Thyroid gland (tissue), 4 donors: Measurements from ENCODE around the gene B4GALT5. TPM values are rescaled to one million over a fixed set of nuclear protein-coding genes. Genes with fewer than 3 reads are reported as not detected.
"Not testable (repeated sequence)": the region's sequence is repeated elsewhere in the genome, so short reads cannot be mapped to it uniquely, and the experiment has no call there.

Experiments
- DNase-seq, 2 donors: peaks; one replicate each; pipeline ENCODE4 v3.0.0-alpha.2; 2019
- H3K27ac ChIP-seq, 3 donors: fragments of 200-600 bp; sonication (generic); 1 replicate in 2 of 3; 2 replicates in 1 of 3; pipeline ENCODE4 v1.5.1; 2016 to 2019; ENCODE audit warnings: mild to moderate bottlenecking in 1 of 3, moderate library complexity in 1 of 3
- H3K27me3 ChIP-seq: fragments of 200-600 bp; sonication (generic); one replicate; pipeline ENCODE4 v1.5.1; 2019
- H3K36me3 ChIP-seq, 2 donors: fragments of 200-600 bp; sonication (generic); one replicate each; pipeline ENCODE4 v1.5.1; 2016 to 2019
- H3K4me1 ChIP-seq, 2 donors: fragments of 200-600 bp; sonication (generic); one replicate each; pipeline ENCODE4 v1.5.1; 2017 to 2019
- H3K4me3 ChIP-seq, 3 donors: fragments of 200-600 bp; sonication (generic); replicated peaks in 1 of 3; 1 replicate in 2 of 3; 2 replicates in 1 of 3; pipeline ENCODE4 v1.5.1; 2016; ENCODE audit warnings: mild to moderate bottlenecking in 1 of 3
- H3K9me3 ChIP-seq: fragments of 200-600 bp; sonication (generic); one replicate; pipeline ENCODE4 v1.5.1; 2017
- POLR2A ChIP-seq, 2 donors: fragments of 450-650 bp; IDR thresholded peaks; one replicate each; pipeline ENCODE4 v1.6.1; 2017; ENCODE audit warnings: antibody characterized with exemption in 2 of 2, mild to moderate bottlenecking in 2 of 2, moderate library complexity in 1 of 2
- WGBS, 2 donors: methylation state at CpG; one replicate each; pipeline ENCODE4 v1.1.5; 2017; 5-methylcytosine and 5-hydroxymethylcytosine counted together
- intact Hi-C: fragments of 100-400 bp; cut with DNase I; formaldehyde crosslinking; loops from one replicate; pipeline ENCODE4 v1.15.1; 2023
- total RNA-seq, 4 donors: library from RNA; depleted of rRNA; stranded (reverse); fragments of >200 nt; gene quantifications; one replicate each; pipeline ENCODE4 v1.2.3, GENCODE V29; 2016
- TF ChIP-seq, protein P1 (sequence below), 6 experiments: fragments of 200-600 bp in 3 of 6; fragments of 450-650 bp in 3 of 6; sonication (generic) in 3 of 6; IDR thresholded peaks; one replicate each; pipeline ENCODE4 v1.5.1; 2016 to 2019; ENCODE audit warnings: antibody characterized with exemption in 6 of 6, mild to moderate bottlenecking in 2 of 6, inconsistent platforms in 1 of 6, moderate library complexity in 1 of 6

The B4GALT5 gene, protein sequence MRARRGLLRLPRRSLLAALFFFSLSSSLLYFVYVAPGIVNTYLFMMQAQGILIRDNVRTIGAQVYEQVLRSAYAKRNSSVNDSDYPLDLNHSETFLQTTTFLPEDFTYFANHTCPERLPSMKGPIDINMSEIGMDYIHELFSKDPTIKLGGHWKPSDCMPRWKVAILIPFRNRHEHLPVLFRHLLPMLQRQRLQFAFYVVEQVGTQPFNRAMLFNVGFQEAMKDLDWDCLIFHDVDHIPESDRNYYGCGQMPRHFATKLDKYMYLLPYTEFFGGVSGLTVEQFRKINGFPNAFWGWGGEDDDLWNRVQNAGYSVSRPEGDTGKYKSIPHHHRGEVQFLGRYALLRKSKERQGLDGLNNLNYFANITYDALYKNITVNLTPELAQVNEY
- 10 to 100 TPM; 11.5 to 22.2 (median 17.6) TPM for total RNA-seq

DNA sequence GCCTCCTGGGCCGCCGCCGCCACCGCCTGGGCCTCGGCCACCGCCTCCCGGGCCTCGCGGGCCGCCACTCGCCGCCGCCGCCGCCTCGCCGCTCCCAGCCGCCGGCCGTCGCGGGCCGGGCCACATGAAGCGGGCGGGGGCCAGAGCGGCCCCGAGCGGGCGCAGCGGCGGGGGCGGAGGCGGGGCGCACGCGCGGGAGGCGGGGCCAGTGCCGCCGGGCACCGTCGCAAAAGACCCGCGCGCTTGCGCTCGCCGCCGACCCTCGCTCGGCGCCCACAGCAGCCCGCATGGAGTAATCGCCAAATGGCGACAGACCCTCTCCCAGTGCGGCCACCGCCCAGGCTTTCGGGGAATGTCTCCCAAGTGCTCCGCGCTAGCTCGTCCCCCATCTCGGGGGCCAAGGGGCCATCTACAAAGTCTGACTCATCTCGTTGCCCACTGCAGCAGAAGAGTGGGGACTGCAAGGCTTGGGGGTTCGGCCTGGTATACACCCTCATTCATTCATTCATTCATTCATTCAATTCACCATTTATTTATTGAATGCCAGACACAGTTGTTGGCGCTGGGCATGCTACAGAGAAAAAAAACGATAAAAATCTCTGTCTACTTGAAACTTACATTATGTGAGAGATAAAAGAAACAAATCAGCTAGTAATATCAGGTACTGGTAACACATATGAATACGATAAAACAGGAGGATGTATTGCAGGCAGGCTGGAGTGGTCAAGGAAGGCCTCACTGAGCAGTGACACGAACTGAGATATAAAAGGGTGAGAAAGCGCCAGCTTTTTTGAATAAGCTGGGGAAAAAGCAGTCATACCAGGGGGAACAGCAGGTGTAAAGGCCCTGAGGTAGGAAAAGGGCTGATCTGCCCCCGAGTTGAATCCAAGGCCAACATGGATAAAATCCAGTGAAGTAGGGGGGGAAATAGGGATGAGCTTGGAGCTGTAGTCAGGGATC lies at the start of gene B4GALT5:
B4GALT5 (minus strand) TSS at position 126 of the 960 bp plus-strand sequence. CDS start 188 bp downstream, outside the sequence.
- Histone ChIP-seq H3K27me3 (no peaks in the 10 kb centered on the region), H3K9me3 (no peaks in the 10 kb centered on the region), H3K4me3 (peak within 1 kb of the TSS; percentile 48 to 94 (median 75)), H3K36me3 (no peaks in the 10 kb centered on the region), H3K4me1 (peaks cover 14 to 18% of the 10 kb centered on the region in 2 donors), H3K27ac (peak within 1 kb of the TSS; percentile 56 to 82 (median 74))
- TF ChIP-seq, protein P1, sequence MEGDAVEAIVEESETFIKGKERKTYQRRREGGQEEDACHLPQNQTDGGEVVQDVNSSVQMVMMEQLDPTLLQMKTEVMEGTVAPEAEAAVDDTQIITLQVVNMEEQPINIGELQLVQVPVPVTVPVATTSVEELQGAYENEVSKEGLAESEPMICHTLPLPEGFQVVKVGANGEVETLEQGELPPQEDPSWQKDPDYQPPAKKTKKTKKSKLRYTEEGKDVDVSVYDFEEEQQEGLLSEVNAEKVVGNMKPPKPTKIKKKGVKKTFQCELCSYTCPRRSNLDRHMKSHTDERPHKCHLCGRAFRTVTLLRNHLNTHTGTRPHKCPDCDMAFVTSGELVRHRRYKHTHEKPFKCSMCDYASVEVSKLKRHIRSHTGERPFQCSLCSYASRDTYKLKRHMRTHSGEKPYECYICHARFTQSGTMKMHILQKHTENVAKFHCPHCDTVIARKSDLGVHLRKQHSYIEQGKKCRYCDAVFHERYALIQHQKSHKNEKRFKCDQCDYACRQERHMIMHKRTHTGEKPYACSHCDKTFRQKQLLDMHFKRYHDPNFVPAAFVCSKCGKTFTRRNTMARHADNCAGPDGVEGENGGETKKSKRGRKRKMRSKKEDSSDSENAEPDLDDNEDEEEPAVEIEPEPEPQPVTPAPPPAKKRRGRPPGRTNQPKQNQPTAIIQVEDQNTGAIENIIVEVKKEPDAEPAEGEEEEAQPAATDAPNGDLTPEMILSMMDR (IDR thresholded peaks at IDR 0.05): no peak
- TF ChIP-seq POLR2A (IDR thresholded peaks at IDR 0.05): peak in 1 of 2 donors; percentile 77
- DNase-seq: peak; percentile 72 to 75
- intact Hi-C loops: loop anchor here (5.0 to 10.0 kb wide), 2 partner anchors 89 to 108 kb away; no protein-coding TSS in a partner anchor
- 18 to 33% methylated on average over 8 to 17 of the region's 70 CpGs for WGBS, 2 donors

DNA sequence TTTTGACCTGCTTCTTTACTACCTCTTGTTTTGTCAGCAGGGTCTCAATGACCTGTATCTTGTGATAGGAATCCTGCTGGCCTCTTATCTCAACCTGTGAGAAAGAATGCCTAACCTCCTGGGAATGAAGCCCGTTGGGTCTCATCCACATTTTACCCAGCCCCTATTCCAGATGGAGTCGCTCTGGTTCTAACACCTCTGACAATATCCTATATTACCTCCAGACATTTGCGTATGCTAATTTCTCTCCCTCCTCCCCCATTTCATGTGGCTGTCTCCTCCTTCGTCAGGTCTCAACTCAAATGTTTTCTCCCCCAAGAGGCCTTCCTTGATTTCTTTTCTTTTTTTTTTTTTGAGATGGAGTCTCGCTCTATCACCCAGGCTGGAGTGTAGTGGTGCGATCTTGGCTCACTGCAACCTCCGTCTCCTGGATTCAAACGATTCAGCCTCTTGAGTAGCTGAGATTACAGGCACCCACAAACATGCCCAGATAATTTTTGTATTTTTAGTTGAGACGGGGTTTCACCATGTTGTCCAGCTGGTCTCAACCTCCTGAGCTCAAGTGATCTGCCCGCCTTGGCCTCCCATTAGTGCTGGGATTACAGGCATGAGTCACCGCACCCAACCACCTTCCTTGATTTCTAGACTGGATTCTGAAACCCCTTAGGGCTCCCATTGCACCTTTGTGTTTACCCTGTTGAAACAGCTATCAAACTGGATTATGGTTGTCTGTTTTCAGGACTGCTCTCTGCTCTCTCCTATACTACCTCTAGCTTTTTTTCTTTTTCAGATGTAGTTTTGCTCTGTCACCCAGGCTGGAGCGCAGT lies 49.5 kb upstream of the B4GALT5 start:
- WGBS, 2 donors: 79 to 80% methylated on average over 12 of the region's 12 CpGs

DNA sequence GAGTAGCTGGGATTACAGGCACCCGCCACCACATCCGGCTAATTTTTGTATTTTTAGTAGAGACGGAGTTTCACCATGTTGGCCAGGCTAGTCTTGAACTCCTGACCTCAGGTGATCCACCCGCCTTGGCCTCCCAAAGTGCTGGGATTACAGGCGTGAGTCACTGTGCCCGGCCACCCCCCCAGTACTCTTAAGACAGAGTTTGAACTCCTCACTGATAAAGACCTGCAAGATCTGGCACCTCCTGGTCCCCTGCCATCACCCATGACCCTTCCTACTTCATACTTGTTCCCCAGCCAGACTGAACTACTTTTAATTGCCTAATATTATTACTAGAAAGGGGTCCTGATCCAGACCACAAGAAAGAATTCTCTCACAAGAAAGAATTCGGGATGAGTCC lies 48.2 kb upstream of the B4GALT5 start:
- H3K4me1 ChIP-seq, H3K27ac ChIP-seq, intact Hi-C loops: not testable (repeated sequence)

More for the DNA sequence above, 49.5 kb upstream of the B4GALT5 start:
- no peak overlapping the region for H3K4me3 ChIP-seq
- peaks cover 0 to 17% of the 10 kb centered on the region in 2 donors for H3K4me1 ChIP-seq
- TF ChIP-seq POLR2A (IDR thresholded peaks at IDR 0.05): no peak
- TF ChIP-seq, protein P1 (IDR thresholded peaks at IDR 0.05): no peak
- intact Hi-C loops: no loop called here
- DNase-seq: no peak
- no peaks in the 10 kb centered on the region for H3K27me3 ChIP-seq
- H3K9me3 ChIP-seq: no peaks in the 10 kb centered on the region
- no peak overlapping the region for H3K27ac ChIP-seq
- H3K36me3 ChIP-seq: no peaks in the 10 kb centered on the region

GRCh38 chr20:49759266-49759950 lies 45.7 kb upstream of the B4GALT5 start:
- no peak overlapping the region for H3K27ac ChIP-seq

More for the DNA sequence above, 48.2 kb upstream of the B4GALT5 start:
- not testable (repeated sequence) for H3K36me3 ChIP-seq, H3K4me3 ChIP-seq, DNase-seq, H3K9me3 ChIP-seq, H3K27me3 ChIP-seq
- 90 to 97% methylated on average over 7 of the region's 7 CpGs for WGBS, 2 donors

More at GRCh38 chr20:49759266-49759950, 45.7 kb upstream of the B4GALT5 start:
- Histone ChIP-seq H3K27me3 (no peaks in the 10 kb centered on the region), H3K9me3 (no peaks in the 10 kb centered on the region), H3K4me1 (peaks cover 0 to 12% of the 10 kb centered on the region in 2 donors), H3K36me3 (no peaks in the 10 kb centered on the region), H3K4me3 (no peak overlapping the region)
- WGBS, 2 donors: 85 to 91% methylated on average over 7 of the region's 7 CpGs
- no peak for DNase-seq
- TF ChIP-seq, protein P1 (IDR thresholded peaks at IDR 0.05): no peak
- TF ChIP-seq POLR2A (IDR thresholded peaks at IDR 0.05): no peak
- intact Hi-C loops: no loop called here
